Transverse colon (tissue), 4 donors: ENCODE results near the gene HSPH1.

Experiments
- EP300 ChIP-seq: sonication (generic); formaldehyde crosslinking; IDR thresholded peaks from one replicate; pipeline ENCODE4 v1.6.1; 2017; ENCODE audit warnings: antibody characterized with exemption, low read depth
- POLR2AphosphoS5 ChIP-seq, 3 donors: sonication (generic); formaldehyde crosslinking; IDR thresholded peaks; one replicate each; pipeline ENCODE4 v1.6.1; 2016; ENCODE audit warnings: antibody characterized with exemption in 3 of 3
- TF ChIP-seq, protein P1 (sequence below), 5 experiments: fragments of 200-600 bp in 3 of 5; fragments of 450-650 bp in 2 of 5; sonication (generic) in 3 of 5; IDR thresholded peaks; 1 replicate in 2 of 5; 2 replicates in 3 of 5; pipeline ENCODE4 v1.5.1; 2016 to 2017; ENCODE audit warnings: antibody characterized with exemption in 5 of 5, inconsistent platforms in 3 of 5, mild to moderate bottlenecking in 2 of 5, moderate library complexity in 1 of 5

DNA sequence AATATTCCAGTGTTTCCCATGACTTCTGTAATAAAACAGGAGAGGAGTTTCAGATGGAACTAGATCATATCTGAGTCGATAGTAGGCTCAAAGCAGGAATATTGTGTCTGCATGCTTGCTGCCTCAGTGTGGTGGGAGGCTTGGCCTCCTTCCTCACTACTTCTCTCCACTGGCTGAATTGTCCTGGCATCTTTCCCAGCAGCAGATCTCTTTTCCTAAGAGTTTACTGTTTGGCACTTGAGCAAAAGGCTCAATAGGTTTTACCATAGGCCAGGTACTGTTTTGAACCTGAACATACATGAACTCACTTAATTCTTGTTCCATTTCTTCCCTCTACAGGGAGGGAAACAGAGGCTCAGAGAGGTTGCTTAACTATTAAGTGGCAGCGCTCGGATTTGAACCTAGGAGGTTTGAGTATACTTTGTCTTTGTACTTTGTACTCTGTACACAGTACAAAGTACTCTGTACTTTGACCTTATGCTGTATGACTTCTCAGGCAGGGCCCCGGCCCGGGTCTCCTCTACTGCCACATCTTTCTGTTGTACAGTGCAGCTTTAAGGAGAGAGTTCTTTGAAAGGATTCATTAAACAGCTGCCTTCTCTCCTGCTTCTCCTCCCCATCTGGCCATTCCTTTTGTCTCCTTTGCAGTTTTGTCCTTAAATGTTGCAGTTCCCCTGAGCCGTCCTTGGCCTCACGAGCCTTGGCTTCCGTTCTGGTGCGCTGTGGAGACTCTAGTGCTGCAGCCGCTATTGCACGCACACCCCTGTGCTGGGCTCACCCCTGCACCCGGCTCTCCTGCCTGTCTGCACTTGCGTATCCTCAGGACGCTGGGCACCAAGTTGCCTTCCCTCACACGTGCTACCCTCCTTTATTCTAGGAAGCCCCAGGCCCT lies 46.2 kb upstream of the HSPH1 start:
- no peak for TF ChIP-seq EP300
- TF ChIP-seq, protein P1, sequence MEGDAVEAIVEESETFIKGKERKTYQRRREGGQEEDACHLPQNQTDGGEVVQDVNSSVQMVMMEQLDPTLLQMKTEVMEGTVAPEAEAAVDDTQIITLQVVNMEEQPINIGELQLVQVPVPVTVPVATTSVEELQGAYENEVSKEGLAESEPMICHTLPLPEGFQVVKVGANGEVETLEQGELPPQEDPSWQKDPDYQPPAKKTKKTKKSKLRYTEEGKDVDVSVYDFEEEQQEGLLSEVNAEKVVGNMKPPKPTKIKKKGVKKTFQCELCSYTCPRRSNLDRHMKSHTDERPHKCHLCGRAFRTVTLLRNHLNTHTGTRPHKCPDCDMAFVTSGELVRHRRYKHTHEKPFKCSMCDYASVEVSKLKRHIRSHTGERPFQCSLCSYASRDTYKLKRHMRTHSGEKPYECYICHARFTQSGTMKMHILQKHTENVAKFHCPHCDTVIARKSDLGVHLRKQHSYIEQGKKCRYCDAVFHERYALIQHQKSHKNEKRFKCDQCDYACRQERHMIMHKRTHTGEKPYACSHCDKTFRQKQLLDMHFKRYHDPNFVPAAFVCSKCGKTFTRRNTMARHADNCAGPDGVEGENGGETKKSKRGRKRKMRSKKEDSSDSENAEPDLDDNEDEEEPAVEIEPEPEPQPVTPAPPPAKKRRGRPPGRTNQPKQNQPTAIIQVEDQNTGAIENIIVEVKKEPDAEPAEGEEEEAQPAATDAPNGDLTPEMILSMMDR (IDR thresholded peaks at IDR 0.05): no peak
- TF ChIP-seq POLR2AphosphoS5 (IDR thresholded peaks at IDR 0.05): no peak
